SK-N-SH (cell line): ENCODE data around the gene NOLC1.

Experiments used
- CTCF ChIP-seq: fragments of 200-600 bp; sonication (generic); IDR thresholded peaks from 2 replicates; pipeline ENCODE4 v1.6.1; 2017; ENCODE audit warnings: antibody characterized with exemption, mild to moderate bottlenecking, moderate library complexity
- MAX ChIP-seq: IDR thresholded peaks from 2 replicates; pipeline ENCODE4 v1.4.0; 2012; ENCODE audit warnings: low read depth
- RAD21 ChIP-seq: IDR thresholded peaks from 2 replicates; pipeline ENCODE4 v1.6.1; 2012; ENCODE audit warnings: mild to moderate bottlenecking, low read length

GRCh38 chr10:102196893-102197292 lies 44.7 kb downstream of the NOLC1 start:
- TF ChIP-seq CTCF (no peak), RAD21 (no peak), MAX (no peak)
